AG04450 (cell line): ENCODE data around the gene ADCY5. TPM values are rescaled to one million over a fixed set of nuclear protein-coding genes. Genes with fewer than 3 reads are reported as not detected.

Source experiments
- CTCF ChIA-PET: fragments of 300-600, 350-600 bp; formaldehyde crosslinking; extraction: SDS; loops from one replicate; lab custom pipeline; 2022; ENCODE audit warnings: antibody characterized with exemption, inconsistent platforms; lab: Charles Lee
- POLR2A ChIA-PET: fragments of 350-600 bp; formaldehyde crosslinking; extraction: SDS; loops from one replicate; lab custom pipeline; 2021; ENCODE audit warnings: antibody characterized with exemption, inconsistent platforms; lab: Yijun Ruan, JAX
- DNase-seq: peaks from one replicate; pipeline ENCODE4 v3.0.0-alpha.2; 2011; ENCODE audit warnings: low read depth, low spot score
- H3K27ac ChIP-seq: one replicate; pipeline ENCODE4 v1.5.1; 2012; ENCODE audit warnings: low read depth, low read length, control low read depth
- H3K27me3 ChIP-seq: one replicate; pipeline ENCODE4 v1.6.0; 2012; ENCODE audit warnings: low read length; ENCODE audit not compliant: control insufficient read depth, insufficient read depth
- H3K4me3 ChIP-seq: 2 replicates; pipeline ENCODE4 v1.5.1; 2011; ENCODE audit warnings: mild to moderate bottlenecking, low read depth, low read length, control low read depth
- H3K9me3 ChIP-seq: 2 replicates; pipeline ENCODE4 v1.5.1; 2012; ENCODE audit warnings: low read length; ENCODE audit not compliant: control insufficient read depth, insufficient read depth
- CTCF ChIP-seq: IDR thresholded peaks from 2 replicates; pipeline ENCODE4 v1.5.1; 2011; ENCODE audit warnings: low read depth, low read length, control low read depth, inconsistent platforms
- polyA plus RNA-seq: library from polyadenylated mRNA; depleted of rRNA; stranded (reverse); fragments of >200 nt; gene quantifications from 2 replicates; pipeline ENCODE4 v1.2.3, GENCODE V29; 2011

ADCY5 gene
- polyA plus RNA-seq, 1 experiment: 0.20 TPM

GRCh38 chr3:123305192-123305591 is 143.7 kb downstream of the ADCY5 start:
- DNase-seq: no peak
- no peak overlapping the region for H3K4me3 ChIP-seq
- POLR2A ChIA-PET: no interaction called here
- no peaks in the 10 kb centered on the region for H3K9me3 ChIP-seq
- peaks cover 16% of the 10 kb centered on the region for H3K27me3 ChIP-seq
- CTCF ChIA-PET: interaction anchor here (1.1 kb wide), 1 partner anchor 21 kb away, joined by 3 read pairs; no protein-coding TSS in a partner anchor
- H3K27ac ChIP-seq: no peak overlapping the region
- TF ChIP-seq CTCF: no peak

GRCh38 chr3:123303976-123304560 is 144.8 kb downstream of the ADCY5 start:
- H3K4me3 ChIP-seq: no peak overlapping the region
- CTCF ChIA-PET: no interaction called here
- POLR2A ChIA-PET: no interaction called here
- no peak for DNase-seq
- TF ChIP-seq CTCF: no peak
- H3K9me3 ChIP-seq: no peaks in the 10 kb centered on the region
- peaks cover 10% of the 10 kb centered on the region for H3K27me3 ChIP-seq
- no peak overlapping the region for H3K27ac ChIP-seq

GRCh38 chr3:123302961-123303360 is 145.9 kb downstream of the ADCY5 start:
- POLR2A ChIA-PET: no interaction called here
- no peak for TF ChIP-seq CTCF
- CTCF ChIA-PET: no interaction called here
- Histone ChIP-seq H3K27ac (no peak overlapping the region), H3K27me3 (peaks cover 8% of the 10 kb centered on the region), H3K4me3 (no peak overlapping the region), H3K9me3 (no peaks in the 10 kb centered on the region)
- DNase-seq: no peak

- H3K27me3 ChIP-seq: peaks cover 13% of the 10 kb centered on the region
- ChIA-PET POLR2A (no interaction called here), CTCF (no interaction called here)
Measured at GRCh38 chr3:123301331-123302184, 147.3 kb downstream of the ADCY5 start.

More at GRCh38 chr3:123301331-123302184, 147.3 kb downstream of the ADCY5 start:
- H3K27ac ChIP-seq: no peak overlapping the region
- H3K9me3 ChIP-seq: no peaks in the 10 kb centered on the region
- TF ChIP-seq CTCF: no peak
- H3K4me3 ChIP-seq: no peak overlapping the region
- DNase-seq: no peak
